Esophagus squamous epithelium (tissue), 5 donors: Measurements from ENCODE around the gene SMAD3. TPM values are rescaled to one million over a fixed set of nuclear protein-coding genes. Genes with fewer than 3 reads are reported as not detected.

Source experiments
- DNase-seq: peaks from one replicate; lab custom pipeline; 2025; lab: John Stamatoyannopoulos, UW
- H3K27ac ChIP-seq, 4 donors: fragments of 200-600 bp; sonication (generic); one replicate each; pipeline ENCODE4 v1.5.1; 2016 to 2019; ENCODE audit warnings: mild to moderate bottlenecking in 1 of 4
- H3K27me3 ChIP-seq, 4 donors: fragments of 200-600 bp; sonication (generic); 1 replicate in 3 of 4; 2 replicates in 1 of 4; pipeline versions ENCODE4 v1.5.1 to v1.6.0; 2017 to 2021; ENCODE audit warnings: antibody characterized with exemption in 1 of 4
- H3K36me3 ChIP-seq, 3 donors: fragments of 200-600 bp; sonication (generic); one replicate each; pipeline ENCODE4 v1.5.1; 2016 to 2019
- H3K4me1 ChIP-seq, 3 donors: fragments of 200-600 bp; sonication (generic); one replicate each; pipeline ENCODE4 v1.5.1; 2017 to 2019
- H3K4me3 ChIP-seq, 4 donors: fragments of 200-600 bp; sonication (generic); 1 replicate in 3 of 4; 2 replicates in 1 of 4; pipeline ENCODE4 v1.5.1; 2016 to 2019; ENCODE audit warnings: mild to moderate bottlenecking in 2 of 4, moderate library complexity in 1 of 4
- H3K9me3 ChIP-seq, 3 donors: fragments of 200-600 bp; sonication (generic); one replicate each; pipeline ENCODE4 v1.5.1; 2016 to 2019
- POLR2A ChIP-seq, 4 donors: fragments of 450-650 bp; IDR thresholded peaks; one replicate each; pipeline ENCODE4 v1.6.1; 2017; ENCODE audit warnings: antibody characterized with exemption in 4 of 4, mild to moderate bottlenecking in 4 of 4, moderate library complexity in 3 of 4
- WGBS, 2 donors: methylation state at CpG; one replicate each; pipeline ENCODE4 v1.1.5; 2018; 5-methylcytosine and 5-hydroxymethylcytosine counted together
- intact Hi-C: fragments of 100-400 bp; cut with DNase I; formaldehyde crosslinking; loops from one replicate; pipeline ENCODE4 v1.15.0; 2022
- total RNA-seq, 4 donors: library from RNA; depleted of rRNA; stranded (reverse); fragments of >200 nt; gene quantifications; one replicate each; pipeline ENCODE4 v1.1.0, GENCODE V29; 2016
- TF ChIP-seq, protein P1 (sequence below), 6 experiments: fragments of 450-650 bp in 4 of 6; fragments of 200-600 bp in 2 of 6; sonication (generic) in 2 of 6; IDR thresholded peaks; one replicate each; pipeline ENCODE4 v1.5.1; 2016 to 2019; ENCODE audit warnings: antibody characterized with exemption in 6 of 6, mild to moderate bottlenecking in 4 of 6, moderate library complexity in 4 of 6
- donor health status: DM: yes; HTN: yes; CAD: no.

The SMAD3 gene
- total RNA-seq, 4 donors from 2014 or later, result 70.8 to 134 (median 105) TPM

DNA sequence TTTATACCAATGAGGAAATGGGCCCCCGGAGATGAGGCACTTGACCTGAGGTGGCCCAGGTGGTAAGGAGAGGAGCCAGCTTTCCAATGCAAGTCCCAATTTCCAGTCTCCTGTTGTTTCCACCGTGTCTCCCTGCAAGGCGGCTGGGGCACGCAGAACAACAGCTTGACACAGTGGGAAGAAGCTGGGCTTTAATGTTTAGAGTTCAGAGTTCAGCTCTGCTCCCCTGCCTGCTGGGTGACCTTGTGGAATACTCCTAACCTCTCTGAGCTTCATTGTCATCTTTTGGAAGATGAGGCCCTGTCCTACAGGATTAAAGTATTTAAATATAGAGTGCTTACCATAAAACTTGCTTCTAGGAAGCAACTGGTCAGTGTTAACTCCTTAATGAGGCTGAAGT lies 80.3 kb downstream of the SMAD3 start:
- TF ChIP-seq, protein P1, sequence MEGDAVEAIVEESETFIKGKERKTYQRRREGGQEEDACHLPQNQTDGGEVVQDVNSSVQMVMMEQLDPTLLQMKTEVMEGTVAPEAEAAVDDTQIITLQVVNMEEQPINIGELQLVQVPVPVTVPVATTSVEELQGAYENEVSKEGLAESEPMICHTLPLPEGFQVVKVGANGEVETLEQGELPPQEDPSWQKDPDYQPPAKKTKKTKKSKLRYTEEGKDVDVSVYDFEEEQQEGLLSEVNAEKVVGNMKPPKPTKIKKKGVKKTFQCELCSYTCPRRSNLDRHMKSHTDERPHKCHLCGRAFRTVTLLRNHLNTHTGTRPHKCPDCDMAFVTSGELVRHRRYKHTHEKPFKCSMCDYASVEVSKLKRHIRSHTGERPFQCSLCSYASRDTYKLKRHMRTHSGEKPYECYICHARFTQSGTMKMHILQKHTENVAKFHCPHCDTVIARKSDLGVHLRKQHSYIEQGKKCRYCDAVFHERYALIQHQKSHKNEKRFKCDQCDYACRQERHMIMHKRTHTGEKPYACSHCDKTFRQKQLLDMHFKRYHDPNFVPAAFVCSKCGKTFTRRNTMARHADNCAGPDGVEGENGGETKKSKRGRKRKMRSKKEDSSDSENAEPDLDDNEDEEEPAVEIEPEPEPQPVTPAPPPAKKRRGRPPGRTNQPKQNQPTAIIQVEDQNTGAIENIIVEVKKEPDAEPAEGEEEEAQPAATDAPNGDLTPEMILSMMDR (IDR thresholded peaks at IDR 0.05), result no peak
- no peak for TF ChIP-seq POLR2A (IDR thresholded peaks at IDR 0.05)
- no peak for DNase-seq
- Histone ChIP-seq H3K27ac (peak overlapping the region; percentile 89 to 96 (median 92)), H3K9me3 (no peaks in the 10 kb centered on the region), H3K36me3 (no peaks in the 10 kb centered on the region), H3K4me1 (peaks cover 61 to 100% (median 93%) of the 10 kb centered on the region in 3 donors), H3K4me3 (no peak overlapping the region), H3K27me3 (no peaks in the 10 kb centered on the region)
- 60 to 87% methylated on average over 1 to 3 of the region's 4 CpGs for WGBS, 2 donors
- intact Hi-C loops, result no loop called here

DNA sequence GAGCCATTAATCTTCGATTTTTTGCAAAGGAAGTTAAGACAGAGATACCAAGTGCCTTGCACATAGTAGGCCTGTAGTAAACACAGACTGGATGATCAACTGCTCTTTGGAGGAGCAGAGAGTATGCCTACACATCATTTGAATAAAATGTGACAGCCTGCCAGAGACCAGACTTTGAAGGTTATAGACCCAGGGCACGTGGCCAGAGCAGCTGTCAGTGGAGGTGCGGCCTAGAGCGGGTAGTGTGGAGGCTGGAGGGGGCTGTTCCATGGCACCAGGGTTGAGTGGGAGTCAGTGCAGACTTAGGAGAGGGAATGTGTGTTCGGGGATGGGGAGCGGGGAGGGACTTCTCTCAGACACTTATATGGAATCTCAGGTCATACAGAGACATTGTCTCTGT lies 80.8 kb downstream of the SMAD3 start:
- peak overlapping the region; percentile 89 to 96 (median 92) for H3K27ac ChIP-seq
- TF ChIP-seq, protein P1 (IDR thresholded peaks at IDR 0.05), result no peak
- no peak for TF ChIP-seq POLR2A (IDR thresholded peaks at IDR 0.05)
- intact Hi-C loops, result no loop called here
- no peaks in the 10 kb centered on the region for H3K36me3 ChIP-seq
- H3K27me3 ChIP-seq, result no peaks in the 10 kb centered on the region
- H3K4me1 ChIP-seq, result peaks cover 59 to 100% (median 95%) of the 10 kb centered on the region in 3 donors
- DNase-seq, result no peak
- H3K4me3 ChIP-seq, result no peak overlapping the region
- 15 to 33% methylated on average over 6 of the region's 6 CpGs for WGBS, 2 donors
- H3K9me3 ChIP-seq, result no peaks in the 10 kb centered on the region

DNA sequence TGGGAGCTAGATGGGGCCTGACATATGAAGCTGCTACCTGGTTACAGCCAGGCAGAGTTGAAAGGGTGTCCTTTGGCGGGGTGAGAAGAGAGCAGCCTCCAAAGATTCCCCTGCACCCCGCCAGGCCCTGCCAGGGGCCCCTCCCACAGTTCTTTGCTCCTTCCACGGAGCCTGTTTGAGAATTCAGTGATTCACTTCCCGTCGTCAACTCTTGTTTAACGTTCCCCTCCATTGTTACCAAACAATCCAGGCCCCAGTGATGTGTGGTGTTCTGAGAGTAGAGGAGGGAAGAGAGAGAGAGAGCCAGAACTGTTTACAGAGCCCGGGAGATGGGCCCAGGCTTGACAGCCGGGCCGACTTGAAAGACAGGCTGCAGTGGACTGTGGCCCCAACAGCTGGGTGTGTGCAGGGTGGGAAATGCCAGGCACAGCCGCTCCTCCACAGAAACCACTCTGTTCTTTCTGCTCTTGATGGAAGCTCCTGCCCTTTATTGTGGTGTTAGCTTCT lies 81.5 kb downstream of the SMAD3 start:
- no peak for DNase-seq
- intact Hi-C loops, result no loop called here
- H3K27me3 ChIP-seq, result no peaks in the 10 kb centered on the region
- H3K36me3 ChIP-seq, result no peaks in the 10 kb centered on the region
- peaks cover 59 to 100% (median 91%) of the 10 kb centered on the region in 3 donors for H3K4me1 ChIP-seq
- H3K27ac ChIP-seq, result peak overlapping the region; percentile 89 to 96 (median 92)
- H3K9me3 ChIP-seq, result no peaks in the 10 kb centered on the region
- 6 to 13% methylated on average over 2 to 8 of the region's 10 CpGs for WGBS, 2 donors
- peak overlapping the region in 1 of 4 donors; percentile 8 for H3K4me3 ChIP-seq
- TF ChIP-seq POLR2A (IDR thresholded peaks at IDR 0.05), result no peak
- TF ChIP-seq, protein P1 (IDR thresholded peaks at IDR 0.05), result peak in 1 of 6 experiments; percentile 6

DNA sequence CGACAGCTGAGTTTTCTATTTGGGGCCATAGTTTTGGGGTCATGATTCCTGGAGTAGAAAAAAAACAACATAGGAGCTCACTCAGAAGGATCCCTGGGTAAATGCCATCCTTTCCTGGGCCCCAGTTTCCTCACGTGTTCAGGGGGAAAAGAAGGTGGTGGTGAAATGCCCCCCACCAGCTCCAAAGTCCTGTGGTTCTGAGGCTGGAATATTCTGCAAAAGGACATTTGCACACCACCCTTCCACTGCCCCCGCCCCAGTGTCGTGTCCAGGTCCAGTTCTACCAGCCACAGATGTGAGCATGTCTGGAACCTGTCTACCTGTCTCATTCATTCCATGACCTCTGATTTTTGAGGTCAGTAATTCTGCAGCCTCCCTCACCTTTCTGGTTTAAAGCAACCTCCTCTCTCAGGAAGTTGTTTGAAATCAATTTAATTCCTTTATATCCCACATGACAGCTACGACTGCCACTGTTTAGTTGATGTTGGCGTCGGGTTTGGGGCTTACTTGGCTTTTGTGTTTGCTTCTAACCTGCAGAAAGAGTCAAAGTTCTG lies 82.1 kb downstream of the SMAD3 start:
- Histone ChIP-seq H3K4me1 (peaks cover 55 to 100% (median 90%) of the 10 kb centered on the region in 3 donors), H3K9me3 (no peaks in the 10 kb centered on the region), H3K27ac (peak overlapping the region; percentile 89 to 96 (median 92)), H3K27me3 (no peaks in the 10 kb centered on the region), H3K36me3 (no peaks in the 10 kb centered on the region), H3K4me3 (peak overlapping the region in 1 of 4 donors; percentile 8)
- intact Hi-C loops, result no loop called here
- DNase-seq, result no peak
- WGBS, 2 donors, result 27 to 28% methylated on average over 7 of the region's 7 CpGs
- TF ChIP-seq, protein P1 (IDR thresholded peaks at IDR 0.05), result no peak
- no peak for TF ChIP-seq POLR2A (IDR thresholded peaks at IDR 0.05)

DNA sequence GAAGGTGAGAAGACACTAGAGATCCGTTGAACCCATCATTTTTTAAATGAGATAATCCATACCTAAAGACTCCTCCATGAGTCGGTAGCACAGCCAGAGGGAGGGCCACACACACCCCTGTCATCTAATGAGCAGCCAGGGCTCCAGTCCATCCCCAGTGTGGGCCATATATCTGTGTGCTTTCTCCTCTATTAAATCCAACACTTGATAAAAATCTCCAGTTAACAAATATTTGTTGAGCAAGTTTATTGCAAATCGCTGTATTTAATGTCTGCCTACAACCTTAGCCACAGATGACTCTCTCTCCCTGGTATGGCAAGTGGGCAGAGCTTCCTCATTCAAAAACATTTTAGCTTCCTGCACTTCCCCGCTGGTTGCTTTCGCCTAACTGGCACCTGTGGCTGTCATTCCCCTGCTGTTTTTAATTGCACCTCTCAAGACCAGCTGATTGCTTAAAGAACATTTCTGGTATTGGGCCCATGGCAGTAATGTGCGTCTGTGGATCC lies 82.8 kb downstream of the SMAD3 start:
- WGBS, 2 donors, result 41 to 43% methylated on average over 6 of the region's 6 CpGs
- Histone ChIP-seq H3K27ac (peak overlapping the region; percentile 89 to 96 (median 92)), H3K4me1 (peaks cover 50 to 100% (median 88%) of the 10 kb centered on the region in 3 donors), H3K4me3 (no peak overlapping the region), H3K36me3 (no peaks in the 10 kb centered on the region), H3K9me3 (no peaks in the 10 kb centered on the region), H3K27me3 (no peaks in the 10 kb centered on the region)
- DNase-seq, result no peak
- no peak for TF ChIP-seq POLR2A (IDR thresholded peaks at IDR 0.05)
- TF ChIP-seq, protein P1 (IDR thresholded peaks at IDR 0.05), result no peak
- intact Hi-C loops, result no loop called here
